HG03354 (cell line): ENCODE results near the gene LRRC3B.

Source experiments
- ATAC-seq: cut with Tn5 transposase; IDR thresholded peaks from one replicate; pipeline ENCODE4 v1.9.1; 2021; ENCODE audit warnings: mild to moderate bottlenecking; ENCODE audit not compliant: unreplicated experiment, poor library complexity, severe bottlenecking

LRRC3B gene

DNA sequence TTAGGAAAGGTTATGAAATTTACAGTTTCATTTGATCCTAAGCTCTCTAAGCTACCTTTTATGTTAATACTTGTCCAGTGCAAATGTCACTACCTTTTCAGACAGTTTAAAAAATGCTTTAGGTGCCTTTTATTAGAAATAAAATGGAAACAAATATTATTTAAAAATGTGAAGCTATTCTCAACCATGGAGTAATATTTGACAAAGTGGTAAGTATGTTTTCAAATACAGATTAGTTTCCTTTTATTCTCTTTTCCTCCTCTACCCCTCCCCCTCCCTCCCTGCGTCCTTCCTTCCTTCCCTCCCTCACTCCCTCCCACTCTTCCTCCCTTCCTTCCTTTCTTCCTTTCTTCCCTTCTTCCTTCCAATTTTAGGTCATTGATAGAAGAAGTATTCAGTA is 6.3 kb downstream of the LRRC3B start:
- ATAC-seq = no peak

DNA sequence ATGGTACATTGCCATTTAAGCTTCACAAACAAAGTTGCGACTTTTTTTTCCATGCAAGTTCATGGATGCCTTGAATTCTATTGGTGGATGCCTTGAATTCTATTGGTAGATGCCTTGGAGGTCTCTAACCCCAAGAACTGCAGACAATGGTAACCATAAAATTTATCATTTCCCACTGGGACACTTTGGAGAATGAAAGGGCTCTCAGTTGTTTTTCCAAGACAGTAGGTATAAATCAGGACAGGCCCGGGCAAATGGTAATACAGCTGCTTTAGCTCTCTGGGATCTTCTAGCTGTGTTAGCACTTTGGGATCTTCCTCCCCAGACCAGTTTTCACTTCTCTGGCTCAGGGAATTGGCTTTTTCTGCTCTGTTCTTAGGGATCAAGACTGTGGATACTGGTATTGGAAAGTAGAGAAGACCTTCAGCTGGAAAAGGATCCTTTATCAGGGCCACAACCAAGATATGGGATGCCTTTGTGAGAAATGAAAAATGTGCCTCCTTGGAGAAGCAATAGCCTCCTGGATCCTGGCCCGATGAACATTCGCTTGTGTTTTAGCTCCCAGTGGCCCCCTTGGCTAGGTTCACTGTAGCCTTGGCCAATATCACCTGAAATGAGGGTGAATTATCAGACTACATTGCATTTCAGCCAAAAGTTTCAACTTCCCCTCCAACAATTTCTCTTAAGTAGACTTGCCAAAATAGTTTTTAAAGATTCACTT is 8.3 kb downstream of the LRRC3B start:
- ATAC-seq = no peak

DNA sequence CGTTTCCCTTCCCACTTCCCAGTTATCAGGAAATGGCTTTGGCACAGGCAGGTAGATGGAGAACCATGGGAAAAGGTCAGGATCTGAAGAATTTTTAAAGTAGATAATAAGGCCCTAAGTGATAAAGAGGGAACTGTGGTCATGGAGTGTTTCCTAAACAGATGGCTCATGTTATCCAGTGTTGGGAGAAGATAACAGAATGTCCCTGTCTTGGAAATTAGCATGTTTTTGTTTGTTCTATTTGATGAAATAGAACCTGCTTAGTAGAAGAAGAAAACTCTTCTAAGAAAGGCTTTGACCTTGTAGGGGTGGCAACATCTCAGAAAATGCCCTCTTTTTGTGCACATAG is 8.8 kb downstream of the LRRC3B start:
- ATAC-seq = no peak

DNA sequence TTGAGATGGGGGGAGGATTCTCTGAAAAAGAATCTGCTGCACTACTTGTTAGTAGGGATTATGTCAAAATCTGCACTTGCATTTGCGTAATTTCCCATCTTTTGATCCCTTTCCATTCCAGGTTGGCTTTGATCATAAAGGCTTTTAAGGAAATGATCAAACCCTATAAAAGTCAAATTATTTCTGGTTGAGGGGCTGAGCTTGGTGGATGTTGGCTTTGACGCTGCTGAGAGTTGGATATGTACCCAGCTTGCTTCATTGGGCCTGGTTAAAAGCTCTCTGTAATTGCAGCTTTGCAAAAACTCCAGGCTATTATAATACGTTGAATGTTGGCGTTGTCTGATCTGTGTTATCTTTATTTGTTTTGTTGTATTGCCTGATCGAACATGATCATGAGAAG is 12.0 kb downstream of the LRRC3B start:
- ATAC-seq = no peak

DNA sequence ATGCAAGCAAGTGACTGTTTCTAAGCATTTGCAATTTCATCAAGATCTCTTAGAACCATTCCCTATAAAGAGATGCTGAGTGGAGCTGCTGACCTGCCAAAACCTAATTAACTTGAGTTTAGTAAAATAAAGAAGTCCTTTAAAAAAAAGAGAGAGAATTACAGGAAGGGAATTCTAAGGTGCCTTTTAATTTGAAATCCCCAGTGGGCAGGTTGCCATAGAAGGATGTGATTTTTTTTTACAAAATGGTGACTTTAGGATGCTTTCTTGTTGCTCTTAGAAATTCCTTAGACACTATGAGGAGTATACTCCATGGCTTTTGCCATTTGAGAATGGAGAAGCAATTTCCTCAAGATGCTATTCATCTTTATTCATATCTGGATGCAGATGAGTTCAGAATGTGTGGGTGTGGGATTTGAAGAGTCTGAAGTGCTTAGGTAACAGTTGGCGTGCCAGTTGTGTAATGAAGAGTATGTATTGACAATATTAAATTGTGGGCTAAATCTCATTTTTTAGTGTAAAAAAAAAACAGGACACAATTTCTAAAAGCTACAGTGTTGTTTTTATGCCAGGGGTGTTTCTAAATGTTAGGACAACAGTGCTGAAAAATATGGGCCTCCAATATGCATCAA is 13.6 kb downstream of the LRRC3B start:
- no peak for ATAC-seq

DNA sequence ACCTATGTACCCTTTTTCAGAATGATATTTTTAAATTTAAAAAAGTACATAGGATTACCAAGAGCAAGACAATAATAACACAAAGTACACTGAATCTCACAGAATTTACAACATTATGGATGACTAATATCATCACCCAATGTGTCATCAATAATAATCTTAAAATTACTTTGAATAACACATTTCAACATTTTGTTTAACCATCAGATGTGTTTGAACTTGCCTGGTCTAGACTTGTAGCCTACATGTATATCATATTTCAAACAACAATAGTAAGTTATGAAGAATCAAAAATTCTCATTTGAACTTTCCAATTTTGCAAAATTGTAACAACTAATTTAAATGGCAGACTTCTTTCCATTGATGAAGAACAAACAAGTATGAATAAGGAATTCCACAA is 15.1 kb downstream of the LRRC3B start:
- no peak for ATAC-seq

DNA sequence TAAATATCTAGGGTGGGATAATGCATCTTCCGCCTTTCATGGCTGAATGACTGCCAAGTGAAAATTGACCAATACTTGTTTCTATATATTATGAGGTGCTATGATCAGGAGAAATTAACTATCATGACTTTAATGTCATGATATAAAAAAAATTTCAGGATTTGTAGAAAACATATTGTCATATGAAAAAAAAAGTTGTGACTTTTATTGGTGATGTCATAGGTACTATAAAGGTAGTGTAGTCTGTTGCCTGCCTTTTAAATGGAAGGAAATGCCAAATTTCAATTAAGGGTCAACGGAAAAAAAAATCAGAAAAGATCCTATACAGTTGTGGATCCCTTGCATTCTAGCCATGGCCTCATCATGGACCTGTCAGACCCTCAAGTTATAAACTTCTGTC is 15.5 kb downstream of the LRRC3B start:
- ATAC-seq = no peak

DNA sequence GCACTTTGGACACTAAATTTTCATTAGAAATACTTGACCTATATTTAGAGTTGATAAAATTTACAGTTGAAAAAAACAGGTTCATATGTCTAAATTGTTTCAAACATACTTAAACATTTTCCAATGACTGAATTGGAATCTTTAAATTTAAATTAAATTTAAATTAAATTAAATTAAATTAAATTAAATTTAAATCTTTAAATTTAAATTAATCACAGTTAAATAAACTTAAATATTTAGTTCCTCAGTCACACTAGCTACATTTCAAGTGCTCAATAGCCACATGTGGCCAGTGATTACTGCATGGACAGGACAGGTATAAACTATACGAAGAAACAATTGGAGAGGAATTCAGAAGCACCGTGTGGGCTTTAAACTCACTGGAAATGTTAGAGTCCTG is 16.8 kb downstream of the LRRC3B start:
- ATAC-seq = no peak

DNA sequence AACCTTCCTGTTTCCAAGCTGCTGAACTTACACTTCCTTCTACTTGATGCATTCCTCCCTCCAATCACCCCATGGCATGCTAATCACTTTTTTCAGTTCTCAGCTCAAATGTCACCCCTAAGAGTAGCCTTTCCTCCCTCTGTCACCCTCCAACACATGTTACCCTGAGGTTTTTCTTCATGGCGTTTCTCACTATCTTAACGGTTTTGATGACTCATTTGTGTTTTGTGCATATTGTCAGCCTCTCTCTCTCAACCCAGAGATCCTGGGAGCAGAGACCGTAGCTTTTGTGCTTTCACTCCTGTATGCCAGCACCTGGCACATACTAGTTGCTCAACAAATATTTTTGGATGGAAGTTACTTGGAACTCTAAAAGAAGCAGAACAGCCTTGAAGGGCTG is 24.5 kb downstream of the LRRC3B start:
- no peak for ATAC-seq

DNA sequence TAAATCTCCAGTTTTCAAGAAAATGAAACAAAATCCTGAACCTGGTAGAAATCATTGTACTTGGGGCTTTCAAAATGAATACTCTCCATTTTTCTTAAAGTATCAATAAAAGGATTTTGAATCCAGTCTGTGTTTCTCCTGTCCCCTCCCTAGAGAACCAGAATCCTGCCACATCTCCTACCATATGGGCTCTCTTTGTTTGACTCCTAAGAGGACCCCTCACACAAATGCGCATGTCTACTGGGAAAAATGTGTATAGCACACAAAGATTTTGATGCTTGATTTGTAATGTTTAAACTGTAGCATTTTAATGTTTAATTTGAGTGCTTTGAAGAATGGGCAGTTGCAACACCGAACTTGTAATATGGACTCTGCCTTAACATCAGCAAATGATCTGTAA is 25.9 kb downstream of the LRRC3B start:
- no peak for ATAC-seq

DNA sequence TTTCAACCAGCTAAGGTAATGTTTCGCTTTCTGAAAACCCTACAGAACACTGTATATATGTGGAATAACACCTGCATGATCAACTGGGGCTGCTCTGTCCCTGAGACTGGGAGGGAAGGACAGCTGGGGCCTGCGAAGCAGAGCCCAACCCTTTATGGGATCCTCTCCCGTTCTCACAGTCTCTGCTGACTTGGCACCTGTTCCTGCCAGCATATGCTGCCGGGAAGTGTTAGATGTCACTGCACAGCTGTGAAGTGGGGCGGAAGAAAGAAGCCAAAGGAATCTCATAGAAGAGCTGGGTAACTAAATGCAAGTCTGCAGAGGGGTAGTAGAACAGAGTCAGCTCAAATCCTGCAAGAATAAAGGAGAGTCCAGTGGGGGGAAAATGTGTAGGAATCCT is 29.6 kb downstream of the LRRC3B start:
- ATAC-seq = no peak

DNA sequence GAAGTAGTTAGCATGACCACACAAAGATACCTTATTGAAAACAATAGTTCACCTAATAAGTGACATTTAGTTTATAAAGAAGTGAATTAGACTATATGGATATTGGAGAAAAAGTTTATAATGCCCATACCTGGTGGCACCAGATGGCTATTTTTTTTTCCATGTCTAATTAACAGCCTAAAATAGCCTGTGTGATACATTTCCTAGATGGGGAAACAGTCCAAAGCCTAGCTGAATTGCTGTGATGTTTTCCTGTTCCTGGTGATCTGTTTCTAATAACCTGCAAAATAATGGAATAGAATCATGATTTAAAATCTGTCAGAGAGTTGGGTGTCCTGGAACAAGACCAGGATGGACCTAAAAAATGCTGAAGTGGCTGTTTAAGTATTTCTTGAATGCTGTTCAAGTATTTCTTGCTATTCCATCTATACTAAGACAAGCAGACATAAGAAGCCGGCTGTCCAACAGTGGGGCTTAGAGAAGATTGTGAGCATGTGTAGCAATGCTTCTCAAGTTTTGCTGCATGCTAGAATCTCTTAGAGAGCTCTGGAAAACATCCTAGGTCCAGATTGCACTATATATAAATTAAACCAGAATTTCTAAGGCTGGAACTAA is 31.3 kb downstream of the LRRC3B start:
- ATAC-seq = no peak

DNA sequence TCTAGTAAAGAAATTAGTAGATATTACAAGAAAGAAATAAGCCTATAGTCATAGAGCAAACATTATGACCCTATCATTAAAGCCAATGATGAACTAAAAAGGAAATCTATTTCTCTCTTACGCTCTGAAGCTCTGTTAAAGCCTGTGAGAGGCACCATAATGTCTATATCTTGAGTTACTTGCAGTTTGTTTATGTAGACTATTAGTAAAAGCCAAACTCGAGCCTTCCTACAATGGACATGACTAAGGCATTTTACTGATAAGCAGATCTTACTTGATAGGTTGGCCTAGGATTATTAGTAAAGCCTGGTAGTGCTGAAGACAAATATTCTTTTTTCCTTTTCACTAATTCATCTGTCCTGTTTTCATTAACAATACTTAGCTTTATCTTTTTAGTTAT is 32.7 kb downstream of the LRRC3B start:
- ATAC-seq = no peak

DNA sequence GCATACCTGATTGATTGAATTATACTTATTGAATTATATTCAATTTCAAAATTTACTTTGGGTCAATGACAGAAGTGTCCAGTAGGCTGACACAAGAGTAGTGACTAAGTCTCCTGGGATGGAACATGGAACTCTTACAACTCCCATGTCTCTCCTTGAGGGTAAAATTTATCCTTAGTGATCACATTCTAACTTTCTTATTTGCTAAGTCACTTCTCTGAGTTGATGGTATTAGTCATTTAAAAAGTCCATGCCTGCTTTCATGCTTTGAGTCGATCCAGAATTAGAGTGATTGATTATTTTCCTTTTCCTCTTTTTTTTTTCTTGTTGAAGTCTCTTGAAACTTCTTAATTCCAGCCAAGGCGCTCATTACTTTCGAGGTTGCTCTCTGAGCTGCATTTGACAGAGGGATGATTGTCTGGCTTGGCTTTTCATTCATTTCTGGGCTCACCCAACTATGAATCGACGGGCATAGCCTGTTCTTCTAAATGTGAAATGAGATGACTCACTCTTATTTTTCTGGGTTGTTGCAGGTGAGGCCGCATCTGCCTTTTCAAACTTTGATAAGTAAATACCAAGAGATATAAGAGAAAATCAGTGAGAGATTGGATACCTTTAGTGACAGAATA is 34.9 kb downstream of the LRRC3B start:
- no peak for ATAC-seq

DNA sequence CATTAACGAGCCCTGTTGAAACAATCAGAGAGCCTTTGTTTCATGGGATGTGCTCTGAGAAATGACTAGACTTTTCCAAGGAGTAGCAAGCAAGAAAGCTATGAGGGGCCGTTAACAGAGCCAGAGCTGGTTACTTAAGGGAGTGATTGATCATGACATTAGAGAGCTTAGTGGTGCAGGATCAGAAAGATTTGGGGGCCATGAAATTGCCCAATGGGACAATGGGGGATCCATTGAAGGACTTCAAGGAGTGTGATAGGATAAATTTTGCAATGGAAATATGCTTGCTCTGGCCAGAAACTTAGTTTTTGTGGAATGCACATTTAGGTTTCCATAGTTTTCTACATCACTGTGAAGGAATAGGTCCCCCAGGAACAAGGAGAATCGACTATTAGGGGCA is 45.6 kb downstream of the LRRC3B start:
- no peak for ATAC-seq

DNA sequence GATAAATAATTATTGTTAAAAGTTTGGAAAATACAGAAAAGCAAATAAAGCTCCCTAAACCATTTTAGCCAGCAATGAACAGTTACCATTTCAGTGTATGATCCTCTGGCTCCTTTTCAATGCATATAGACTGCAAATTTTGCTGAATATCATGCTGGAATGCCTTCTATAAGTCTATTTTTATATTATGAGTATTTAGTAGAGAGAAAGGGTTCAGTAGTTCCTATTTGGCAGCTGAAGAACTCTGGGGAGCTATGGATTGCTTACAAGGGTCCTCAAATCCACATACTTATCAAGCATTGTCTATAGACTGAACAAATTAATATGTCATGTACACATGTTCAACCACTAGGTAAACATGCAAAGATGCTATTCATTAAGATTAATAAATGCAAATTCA is 46.1 kb downstream of the LRRC3B start:
- no peak for ATAC-seq

DNA sequence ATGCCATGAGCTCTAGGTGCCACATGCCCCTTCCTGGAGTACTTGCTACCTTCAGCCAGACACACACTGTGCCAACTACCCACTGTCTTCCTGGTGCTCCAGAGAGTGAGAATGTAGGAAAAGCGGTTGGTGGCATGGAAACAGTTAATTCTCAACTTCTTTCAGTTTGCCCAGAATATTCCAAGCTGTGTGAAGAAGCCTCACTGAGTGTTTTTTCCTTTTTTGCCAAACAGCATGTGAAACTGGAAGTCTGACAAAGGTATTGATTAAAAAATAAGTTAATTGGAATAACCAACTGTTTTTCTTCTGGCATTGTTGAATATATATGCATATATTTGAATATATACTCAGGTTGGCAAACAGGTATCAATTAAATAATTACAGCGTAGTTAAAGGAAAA is 52.8 kb downstream of the LRRC3B start:
- no peak for ATAC-seq

DNA sequence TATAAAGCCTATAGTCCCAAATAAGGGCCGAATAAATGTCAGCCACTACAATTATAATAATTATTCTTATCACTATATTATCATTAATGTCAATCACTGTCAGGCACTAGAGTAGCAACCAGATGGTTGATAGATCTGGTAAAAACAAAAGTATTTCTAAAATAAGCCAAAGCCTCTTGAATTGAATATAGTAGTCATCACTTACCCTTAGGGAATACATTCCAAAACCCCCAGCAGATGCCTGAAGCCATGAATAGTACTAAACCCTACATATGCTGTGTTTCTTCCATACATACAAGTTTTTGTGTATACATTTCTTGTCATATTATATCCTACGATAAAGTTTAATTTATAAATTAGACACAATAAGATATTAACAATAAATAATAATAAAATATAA is 59.1 kb downstream of the LRRC3B start:
- no peak for ATAC-seq

DNA sequence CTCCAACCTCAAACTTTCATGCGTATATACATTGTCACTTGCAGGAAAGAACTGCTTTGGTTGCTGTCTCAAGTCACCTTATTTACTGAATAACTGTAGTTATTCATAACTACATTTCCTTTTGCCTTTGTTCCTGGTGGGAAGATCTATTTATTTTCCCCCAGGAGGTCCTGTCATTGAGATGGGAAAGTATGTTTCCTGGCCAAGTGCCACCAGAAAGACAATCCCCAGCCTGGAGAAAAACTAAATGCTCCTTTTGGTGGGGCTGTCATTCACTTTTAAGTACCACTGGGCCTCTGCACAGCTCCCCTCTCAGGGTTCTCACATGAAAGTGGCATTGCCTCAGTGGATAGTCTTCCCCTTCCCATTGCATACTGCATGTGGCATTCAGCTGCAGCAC is 59.8 kb downstream of the LRRC3B start:
- no peak for ATAC-seq

DNA sequence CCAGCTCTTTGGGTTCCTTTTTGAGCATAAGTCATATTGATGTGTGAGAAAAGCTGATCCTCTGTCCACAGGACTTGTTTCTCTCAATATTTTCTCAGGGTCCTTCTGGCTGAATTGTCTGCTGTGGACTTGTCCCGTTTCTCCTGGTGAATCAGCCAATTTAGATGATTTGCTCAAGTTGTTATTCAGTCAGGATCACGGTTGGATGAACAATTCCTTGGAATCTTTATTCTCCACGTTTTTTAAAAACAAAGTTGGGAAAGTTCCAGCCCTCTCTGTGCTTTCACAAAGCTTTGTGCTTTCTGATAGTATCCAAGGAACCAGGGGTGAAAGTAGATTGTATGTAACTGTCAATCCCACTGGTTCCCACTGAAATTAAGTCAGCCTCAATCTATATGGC is 61.3 kb downstream of the LRRC3B start:
- no peak for ATAC-seq

DNA sequence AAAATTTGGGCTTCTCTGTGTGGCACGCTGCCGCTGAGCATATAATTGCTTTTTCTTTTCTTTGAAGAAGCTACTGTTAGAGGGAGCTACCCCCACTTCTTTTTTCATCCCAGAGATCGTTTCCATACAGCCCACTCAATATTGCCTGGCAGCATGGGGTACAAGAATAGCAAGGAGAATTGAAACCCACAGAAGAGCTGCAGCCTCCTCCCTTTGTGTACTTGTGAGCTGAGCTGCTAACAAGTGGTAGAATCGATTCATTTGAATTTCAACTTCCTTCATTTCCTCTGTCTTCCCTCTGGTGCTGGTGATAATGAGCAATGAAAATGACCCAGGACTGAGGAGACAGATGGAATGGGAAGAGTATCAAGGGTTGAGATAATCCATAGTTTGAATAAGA is 64.9 kb downstream of the LRRC3B start:
- no peak for ATAC-seq
